DND-41 (cell line): Measurements from ENCODE around the gene PGF.

Experiments
- EZH2 ChIP-seq: IDR thresholded peaks from 3 replicates; pipeline ENCODE4 v1.6.1; 2012; ENCODE audit warnings: borderline replicate concordance, low read depth, mild to moderate bottlenecking, moderate library complexity, low read length, inconsistent platforms; ENCODE audit not compliant: severe bottlenecking
- TF ChIP-seq, protein P1 (sequence below): IDR thresholded peaks from 2 replicates; pipeline ENCODE4 v1.5.1; 2012; ENCODE audit warnings: borderline replicate concordance, low read length, moderate library complexity, mild to moderate bottlenecking; ENCODE audit not compliant: poor library complexity, severe bottlenecking; ENCODE audit errors: extremely low read depth

DNA sequence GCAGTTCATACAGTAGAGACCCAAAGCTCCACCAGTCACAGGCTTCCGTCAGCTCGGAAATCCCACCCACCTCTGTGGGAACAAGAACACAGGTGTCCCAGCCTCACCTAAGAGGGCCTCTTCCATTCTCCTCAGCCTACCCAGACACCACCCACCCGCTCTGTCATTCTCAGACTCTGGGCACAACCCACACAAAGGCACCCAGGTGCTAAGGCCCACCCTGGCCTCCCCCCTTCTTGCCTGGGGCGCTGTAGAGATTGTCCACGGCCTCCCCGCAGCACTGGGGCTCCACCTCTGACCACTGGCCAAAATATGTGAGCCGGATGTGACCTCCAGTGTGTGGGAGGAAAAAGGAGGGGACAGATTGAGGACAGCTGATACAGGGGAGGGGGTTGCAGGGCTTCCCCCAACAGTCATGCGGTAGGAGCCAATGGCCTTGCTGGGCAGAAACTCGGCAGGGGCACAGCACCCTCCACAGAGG, 46.5 kb downstream of the PGF start:
- TF ChIP-seq, protein P1, sequence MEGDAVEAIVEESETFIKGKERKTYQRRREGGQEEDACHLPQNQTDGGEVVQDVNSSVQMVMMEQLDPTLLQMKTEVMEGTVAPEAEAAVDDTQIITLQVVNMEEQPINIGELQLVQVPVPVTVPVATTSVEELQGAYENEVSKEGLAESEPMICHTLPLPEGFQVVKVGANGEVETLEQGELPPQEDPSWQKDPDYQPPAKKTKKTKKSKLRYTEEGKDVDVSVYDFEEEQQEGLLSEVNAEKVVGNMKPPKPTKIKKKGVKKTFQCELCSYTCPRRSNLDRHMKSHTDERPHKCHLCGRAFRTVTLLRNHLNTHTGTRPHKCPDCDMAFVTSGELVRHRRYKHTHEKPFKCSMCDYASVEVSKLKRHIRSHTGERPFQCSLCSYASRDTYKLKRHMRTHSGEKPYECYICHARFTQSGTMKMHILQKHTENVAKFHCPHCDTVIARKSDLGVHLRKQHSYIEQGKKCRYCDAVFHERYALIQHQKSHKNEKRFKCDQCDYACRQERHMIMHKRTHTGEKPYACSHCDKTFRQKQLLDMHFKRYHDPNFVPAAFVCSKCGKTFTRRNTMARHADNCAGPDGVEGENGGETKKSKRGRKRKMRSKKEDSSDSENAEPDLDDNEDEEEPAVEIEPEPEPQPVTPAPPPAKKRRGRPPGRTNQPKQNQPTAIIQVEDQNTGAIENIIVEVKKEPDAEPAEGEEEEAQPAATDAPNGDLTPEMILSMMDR, result no peak
- no peak for TF ChIP-seq EZH2
